ENCODE results near the gene TPD52L1.

The TPD52L1 gene

GRCh38 chr6:125312950-125313349 is 159.4 kb downstream of the TPD52L1 start:
- DNase-seq, result no peak

Data from NCI-H146 (cell line).